Lung (tissue), 12 donors: ENCODE measurements around the gene HSPG2. TPM values are rescaled to one million over a fixed set of nuclear protein-coding genes. Genes with fewer than 3 reads are reported as not detected.

Source experiments
- ATAC-seq: fragments of 200-7000 bp; cut with Tn5 transposase; one replicate; pipeline ENCODE4 v1.9.1; 2020; ENCODE audit warnings: moderate number of reproducible peaks; ENCODE audit not compliant: insufficient read depth, low FRiP score
- DNase-seq, 3 donors: peaks; one replicate each; pipeline ENCODE4 v3.0.0-alpha.2; 2013 to 2017
- H3K27ac ChIP-seq, 2 donors: one replicate each; pipeline ENCODE4 v1.5.1; 2013; ENCODE audit warnings: mild to moderate bottlenecking in 2 of 2, moderate library complexity in 2 of 2, control low read depth in 1 of 2, inconsistent platforms in 1 of 2, low read depth in 1 of 2, low read length in 1 of 2
- H3K27me3 ChIP-seq, 3 donors: one replicate each; pipeline ENCODE4 v1.5.1; 2013; ENCODE audit warnings: low read length in 2 of 3; ENCODE audit not compliant: control insufficient read depth in 3 of 3, insufficient read depth in 3 of 3
- H3K36me3 ChIP-seq, 4 donors: one replicate each; pipeline ENCODE4 v1.5.1; 2013; ENCODE audit warnings: low read length in 4 of 4, mild to moderate bottlenecking in 1 of 4, moderate library complexity in 1 of 4; ENCODE audit not compliant: control insufficient read depth in 4 of 4, insufficient read depth in 4 of 4
- H3K4me1 ChIP-seq, 5 donors: one replicate each; pipeline ENCODE4 v1.5.1; 2013; ENCODE audit warnings: low read length in 5 of 5, mild to moderate bottlenecking in 2 of 5, moderate library complexity in 1 of 5; ENCODE audit not compliant: control insufficient read depth in 5 of 5, insufficient read depth in 5 of 5
- H3K4me3 ChIP-seq: one replicate; pipeline ENCODE4 v1.5.1; 2013; ENCODE audit warnings: mild to moderate bottlenecking, control low read depth, moderate library complexity
- H3K9ac ChIP-seq, 2 donors: one replicate each; pipeline ENCODE4 v1.5.1; 2013; ENCODE audit warnings: low read length in 2 of 2, control low read depth in 1 of 2; ENCODE audit not compliant: insufficient read depth in 1 of 2
- H3K9me3 ChIP-seq, 4 donors: one replicate each; pipeline ENCODE4 v1.5.1; 2013; ENCODE audit warnings: low read length in 3 of 4, mild to moderate bottlenecking in 1 of 4, moderate library complexity in 1 of 4; ENCODE audit not compliant: control insufficient read depth in 4 of 4, insufficient read depth in 3 of 4
- CTCF ChIP-seq: IDR thresholded peaks from 2 replicates; pipeline ENCODE4 v1.5.1; 2012; ENCODE audit warnings: mild to moderate bottlenecking; ENCODE audit errors: control extremely low read depth, extremely low read depth
- WGBS, 2 donors: extraction: QIAGEN DNeasy Blood & Tissue Kit; methylation state at CpG; one replicate each; pipeline ENCODE4 v1.1.7; 2013; 5-methylcytosine and 5-hydroxymethylcytosine counted together
- polyA plus RNA-seq, 2 donors: library from polyadenylated mRNA; stranded (reverse); fragments of 200-250 nt; gene quantifications; one replicate each; pipeline ENCODE4 v1.2.1, GENCODE V29; 2013
- total RNA-seq, 2 donors: library from RNA; depleted of rRNA in 1 of 2; stranded (reverse); fragments of >200 nt in 1 of 2; gene quantifications; one replicate each; pipeline ENCODE4 v1.2.1, GENCODE V29; 2014 to 2021
- donor health status: control.
- donor health status: control.
- donor health status: Bipolar disorder and iron deficiency.
- donor health status: healthy.
- donor health status: DM: yes; HTN: yes; CAD: no.

Gene HSPG2
- total and polyA plus RNA-seq, 4 donors, result 58.0 to 335 (median 140) TPM

DNA sequence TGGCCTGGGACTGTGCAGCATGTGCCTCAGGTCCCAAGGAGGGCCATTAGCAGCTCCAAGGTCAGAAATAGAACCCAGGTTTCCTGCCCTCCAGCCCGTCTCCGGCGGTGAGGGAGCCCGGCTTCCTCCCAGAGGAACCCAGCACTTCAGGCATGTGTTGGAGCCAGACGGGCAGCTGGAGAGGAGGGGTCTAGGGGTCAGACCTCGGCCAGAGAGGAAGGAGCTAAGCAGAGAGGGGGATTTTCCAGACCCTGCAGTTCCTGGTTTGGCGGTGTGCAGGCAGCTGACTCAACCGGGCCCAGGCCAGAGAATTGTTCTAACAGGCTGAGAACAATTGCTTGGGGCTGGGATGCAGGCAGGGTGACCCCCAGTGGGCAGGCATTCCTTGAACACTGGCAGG lies 37.1 kb downstream of the HSPG2 start:
- ATAC-seq, result no peak
- WGBS, 2 donors, result 15 to 36% methylated on average over 8 of the region's 8 CpGs
- no peak for TF ChIP-seq CTCF
- Histone ChIP-seq H3K4me3 (no peak overlapping the region), H3K27ac (peak overlapping the region; percentile 58 to 60), H3K9ac (no peak overlapping the region), H3K9me3 (no peaks in the 10 kb centered on the region), H3K4me1 (peaks cover 0 to 46% (median 16%) of the 10 kb centered on the region in 5 donors), H3K36me3 (peaks cover 2 to 6% (median 4%) of the 10 kb centered on the region in 4 donors), H3K27me3 (no peaks in the 10 kb centered on the region)
- peak in 1 of 3 donors; percentile 49 for DNase-seq

DNA sequence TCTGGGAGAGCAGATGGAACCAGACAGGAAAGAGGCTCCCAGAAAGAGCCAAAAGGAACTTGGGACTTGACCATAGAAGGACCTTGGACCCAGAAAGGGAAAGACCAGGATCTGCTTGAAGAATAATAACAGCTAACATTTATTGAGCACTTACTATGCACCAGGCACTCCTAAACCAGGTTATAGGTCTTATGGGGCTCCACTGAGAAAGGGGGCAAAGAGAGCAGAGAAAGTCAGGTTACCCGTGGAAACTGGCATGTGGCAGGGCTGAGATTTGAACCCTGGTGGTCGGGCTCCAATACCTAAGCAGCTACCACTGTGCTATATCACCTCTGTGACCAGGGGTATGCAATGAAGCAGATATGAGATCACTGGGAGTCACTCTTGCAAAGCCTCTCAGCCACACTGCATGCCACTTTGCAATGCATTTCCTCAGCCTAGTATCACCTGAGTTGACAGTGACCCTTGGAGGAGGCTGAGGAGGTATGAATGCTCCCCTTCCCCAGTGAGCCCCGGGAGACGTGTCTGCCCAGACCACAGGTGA lies 37.8 kb downstream of the HSPG2 start:
- WGBS, 2 donors, result 76 to 86% methylated on average over 4 of the region's 4 CpGs
- Histone ChIP-seq H3K4me1 (peaks cover 0 to 39% (median 14%) of the 10 kb centered on the region in 5 donors), H3K9ac (no peak overlapping the region)

GRCh38 chr1:21898326-21899200 lies 38.5 kb downstream of the HSPG2 start:
- H3K9ac ChIP-seq, result no peak overlapping the region

More for the DNA sequence above, 37.8 kb downstream of the HSPG2 start:
- no peak for DNase-seq
- no peaks in the 10 kb centered on the region for H3K27me3 ChIP-seq
- no peak for ATAC-seq
- no peak overlapping the region for H3K4me3 ChIP-seq
- TF ChIP-seq CTCF, result no peak
- no peaks in the 10 kb centered on the region for H3K9me3 ChIP-seq
- H3K27ac ChIP-seq, result peak overlapping the region; percentile 5 to 39
- H3K36me3 ChIP-seq, result peaks cover 2 to 8% (median 6%) of the 10 kb centered on the region in 4 donors

More at GRCh38 chr1:21898326-21899200, 38.5 kb downstream of the HSPG2 start:
- H3K27ac ChIP-seq, result peak overlapping the region; percentile 36 to 39
- DNase-seq (peak in 1 of 3 donors; percentile 32), ATAC-seq (no peak)
- TF ChIP-seq CTCF, result no peak
- peaks cover 0 to 41% (median 14%) of the 10 kb centered on the region in 5 donors for H3K4me1 ChIP-seq
- no peak overlapping the region for H3K4me3 ChIP-seq
- no peaks in the 10 kb centered on the region for H3K9me3 ChIP-seq
- 72 to 80% methylated on average over 16 of the region's 16 CpGs for WGBS, 2 donors
- peaks cover 2 to 12% (median 6%) of the 10 kb centered on the region in 4 donors for H3K36me3 ChIP-seq
- no peaks in the 10 kb centered on the region for H3K27me3 ChIP-seq
